ENCODE results near the gene EFNA5. TPM values are rescaled to one million over a fixed set of nuclear protein-coding genes. Genes with fewer than 3 reads are reported as not detected.
"Not testable (repeated sequence)": the region's sequence is repeated elsewhere in the genome, so short reads cannot be mapped to it uniquely, and the experiment has no call there.

The EFNA5 gene
- total and polyA plus RNA-seq, 4 donors, result 0.14 to 0.93 (median 0.54) TPM

DNA sequence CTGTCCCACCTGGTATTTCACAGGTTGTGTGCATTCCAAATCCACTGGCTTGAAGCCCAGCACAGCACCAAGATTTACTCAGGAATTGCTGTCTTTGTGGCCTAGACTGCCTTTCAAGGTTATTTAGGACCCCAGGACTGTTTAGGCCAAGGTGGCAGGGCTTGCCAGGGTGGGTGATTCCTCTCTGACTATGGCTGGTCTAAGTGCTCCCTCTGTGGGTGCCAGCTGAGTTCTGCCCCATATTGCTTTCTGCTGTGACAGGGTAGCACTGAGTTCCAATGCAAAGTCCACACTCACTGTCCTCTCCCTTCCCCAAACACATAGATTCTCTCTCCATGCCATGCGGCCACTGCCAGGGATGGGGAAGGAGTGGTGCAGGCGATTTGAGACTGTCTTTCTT lies 318.2 kb downstream of the EFNA5 start:
- H3K9me3 ChIP-seq (ENCODE audit: control insufficient read depth in 4 of 4, low read length in 3 of 4), result peaks cover 0 to 11% (median 5%) of the 10 kb centered on the region in 4 donors
- TF ChIP-seq JUND (IDR thresholded peaks at IDR 0.05) (no peak), HNF4A (conservative IDR thresholded peaks at IDR 0.05) (no peak), GABPA (IDR thresholded peaks at IDR 0.05 in 1 of 2, conservative IDR thresholded peaks at IDR 0.05 in 1 of 2) (no peak)
- TF ChIP-seq, protein P1, sequence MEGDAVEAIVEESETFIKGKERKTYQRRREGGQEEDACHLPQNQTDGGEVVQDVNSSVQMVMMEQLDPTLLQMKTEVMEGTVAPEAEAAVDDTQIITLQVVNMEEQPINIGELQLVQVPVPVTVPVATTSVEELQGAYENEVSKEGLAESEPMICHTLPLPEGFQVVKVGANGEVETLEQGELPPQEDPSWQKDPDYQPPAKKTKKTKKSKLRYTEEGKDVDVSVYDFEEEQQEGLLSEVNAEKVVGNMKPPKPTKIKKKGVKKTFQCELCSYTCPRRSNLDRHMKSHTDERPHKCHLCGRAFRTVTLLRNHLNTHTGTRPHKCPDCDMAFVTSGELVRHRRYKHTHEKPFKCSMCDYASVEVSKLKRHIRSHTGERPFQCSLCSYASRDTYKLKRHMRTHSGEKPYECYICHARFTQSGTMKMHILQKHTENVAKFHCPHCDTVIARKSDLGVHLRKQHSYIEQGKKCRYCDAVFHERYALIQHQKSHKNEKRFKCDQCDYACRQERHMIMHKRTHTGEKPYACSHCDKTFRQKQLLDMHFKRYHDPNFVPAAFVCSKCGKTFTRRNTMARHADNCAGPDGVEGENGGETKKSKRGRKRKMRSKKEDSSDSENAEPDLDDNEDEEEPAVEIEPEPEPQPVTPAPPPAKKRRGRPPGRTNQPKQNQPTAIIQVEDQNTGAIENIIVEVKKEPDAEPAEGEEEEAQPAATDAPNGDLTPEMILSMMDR (IDR thresholded peaks at IDR 0.05; ENCODE audit: low read depth, low read length, missing input control), result no peak
- TF ChIP-seq, protein P2, sequence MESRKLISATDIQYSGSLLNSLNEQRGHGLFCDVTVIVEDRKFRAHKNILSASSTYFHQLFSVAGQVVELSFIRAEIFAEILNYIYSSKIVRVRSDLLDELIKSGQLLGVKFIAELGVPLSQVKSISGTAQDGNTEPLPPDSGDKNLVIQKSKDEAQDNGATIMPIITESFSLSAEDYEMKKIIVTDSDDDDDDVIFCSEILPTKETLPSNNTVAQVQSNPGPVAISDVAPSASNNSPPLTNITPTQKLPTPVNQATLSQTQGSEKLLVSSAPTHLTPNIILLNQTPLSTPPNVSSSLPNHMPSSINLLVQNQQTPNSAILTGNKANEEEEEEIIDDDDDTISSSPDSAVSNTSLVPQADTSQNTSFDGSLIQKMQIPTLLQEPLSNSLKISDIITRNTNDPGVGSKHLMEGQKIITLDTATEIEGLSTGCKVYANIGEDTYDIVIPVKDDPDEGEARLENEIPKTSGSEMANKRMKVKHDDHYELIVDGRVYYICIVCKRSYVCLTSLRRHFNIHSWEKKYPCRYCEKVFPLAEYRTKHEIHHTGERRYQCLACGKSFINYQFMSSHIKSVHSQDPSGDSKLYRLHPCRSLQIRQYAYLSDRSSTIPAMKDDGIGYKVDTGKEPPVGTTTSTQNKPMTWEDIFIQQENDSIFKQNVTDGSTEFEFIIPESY (IDR thresholded peaks at IDR 0.05), result no peak
- no peaks in the 10 kb centered on the region for H3K4me1 ChIP-seq (ENCODE audit: control insufficient read depth in 4 of 4, insufficient read depth in 4 of 4, low read length in 3 of 4)
- no peaks in the 10 kb centered on the region for H3K36me3 ChIP-seq (ENCODE audit: control insufficient read depth in 4 of 4, insufficient read depth in 3 of 4, low read depth in 1 of 4, low read length in 3 of 4)
- H3K27me3 ChIP-seq (ENCODE audit: control insufficient read depth in 4 of 4, insufficient read depth in 4 of 4, low read length in 3 of 4), result peaks cover 0 to 3% (median 0%) of the 10 kb centered on the region in 4 donors
- no peak overlapping the region for H3K4me3 ChIP-seq (ENCODE audit: low read depth in 1 of 3, low read length in 3 of 3)
- WGBS, result 79% methylated on average over 2 of the region's 2 CpGs
- no peak overlapping the region for H3K27ac ChIP-seq (ENCODE audit: low read depth in 1 of 2, low read length in 2 of 2)
- H3K9ac ChIP-seq (ENCODE audit: low read depth in 1 of 2, low read length in 2 of 2), result no peak overlapping the region
- DNase-seq (ENCODE audit: low spot score), result no peak

DNA sequence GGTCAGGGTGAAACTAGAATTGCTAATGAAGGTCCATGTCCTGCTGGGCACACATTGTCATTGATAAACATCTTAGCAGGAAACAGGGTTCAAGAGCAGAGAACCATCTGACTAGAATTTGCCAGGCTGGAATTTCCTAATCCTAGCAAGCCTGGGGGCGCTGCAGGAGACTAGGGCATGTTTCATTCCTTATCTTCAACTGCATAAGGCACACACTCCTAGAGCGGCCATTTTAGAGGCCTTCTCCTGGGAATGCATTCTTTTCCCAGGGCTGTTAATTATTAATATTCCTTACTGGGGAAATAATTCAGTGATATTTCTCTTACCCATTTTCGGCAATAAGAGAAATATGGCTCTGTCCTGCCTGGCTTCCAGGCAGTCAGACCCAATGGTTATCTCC lies 324.2 kb downstream of the EFNA5 start:
- not testable (repeated sequence) for H3K36me3 ChIP-seq (ENCODE audit: control insufficient read depth in 4 of 4, insufficient read depth in 3 of 4, low read depth in 1 of 4, low read length in 3 of 4); H3K27ac ChIP-seq (ENCODE audit: low read depth in 1 of 2, low read length in 2 of 2); DNase-seq (ENCODE audit: low spot score); H3K9ac ChIP-seq (ENCODE audit: low read depth in 1 of 2, low read length in 2 of 2); H3K4me3 ChIP-seq (ENCODE audit: low read depth in 1 of 3, low read length in 3 of 3); H3K27me3 ChIP-seq (ENCODE audit: control insufficient read depth in 4 of 4, insufficient read depth in 4 of 4, low read length in 3 of 4); H3K4me1 ChIP-seq (ENCODE audit: control insufficient read depth in 4 of 4, insufficient read depth in 4 of 4, low read length in 3 of 4)
- H3K9me3 ChIP-seq (ENCODE audit: control insufficient read depth in 4 of 4, low read length in 3 of 4), result peaks cover 0 to 14% (median 2%) of the 10 kb centered on the region in 4 donors
- 83% methylated on average over 3 of the region's 3 CpGs for WGBS

DNA sequence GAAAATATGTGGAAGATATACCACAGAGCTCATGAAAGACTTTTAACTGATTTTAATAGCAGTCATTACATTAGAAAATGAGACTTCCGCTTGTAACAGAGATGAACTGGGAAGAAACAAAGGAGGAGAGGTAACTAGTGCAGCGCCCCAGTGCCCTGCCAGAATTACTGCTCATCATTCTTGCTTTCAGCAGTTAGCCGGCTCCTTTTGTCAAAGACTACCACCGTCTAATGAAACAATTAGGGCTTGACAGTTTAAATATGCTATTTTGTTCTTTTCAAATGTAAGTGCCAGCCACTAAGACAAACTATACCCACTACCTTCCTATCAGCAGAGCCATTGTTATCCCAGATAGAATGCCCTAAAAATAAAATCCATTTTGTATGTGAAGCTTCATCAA lies 328.4 kb downstream of the EFNA5 start:
- TF ChIP-seq, protein P2 (IDR thresholded peaks at IDR 0.05), result no peak
- TF ChIP-seq, protein P3, sequence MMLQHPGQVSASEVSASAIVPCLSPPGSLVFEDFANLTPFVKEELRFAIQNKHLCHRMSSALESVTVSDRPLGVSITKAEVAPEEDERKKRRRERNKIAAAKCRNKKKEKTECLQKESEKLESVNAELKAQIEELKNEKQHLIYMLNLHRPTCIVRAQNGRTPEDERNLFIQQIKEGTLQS (IDR thresholded peaks at IDR 0.05), result no peak
- TF ChIP-seq RXRA (IDR thresholded peaks at IDR 0.05) (no peak), JUND (IDR thresholded peaks at IDR 0.05) (no peak), TAF1 (conservative IDR thresholded peaks at IDR 0.05) (no peak), FOXA1 (IDR thresholded peaks at IDR 0.05) (no peak), HNF4G (IDR thresholded peaks at IDR 0.05) (no peak), FOXA2 (IDR thresholded peaks at IDR 0.05) (no peak), YY1 (IDR thresholded peaks at IDR 0.05) (no peak), GABPA (IDR thresholded peaks at IDR 0.05 in 1 of 2, conservative IDR thresholded peaks at IDR 0.05 in 1 of 2) (no peak), SP1 (IDR thresholded peaks at IDR 0.05) (no peak)
- TF ChIP-seq, protein P1 (IDR thresholded peaks at IDR 0.05; ENCODE audit: low read depth, low read length, missing input control), result no peak
- TF ChIP-seq, protein P4, sequence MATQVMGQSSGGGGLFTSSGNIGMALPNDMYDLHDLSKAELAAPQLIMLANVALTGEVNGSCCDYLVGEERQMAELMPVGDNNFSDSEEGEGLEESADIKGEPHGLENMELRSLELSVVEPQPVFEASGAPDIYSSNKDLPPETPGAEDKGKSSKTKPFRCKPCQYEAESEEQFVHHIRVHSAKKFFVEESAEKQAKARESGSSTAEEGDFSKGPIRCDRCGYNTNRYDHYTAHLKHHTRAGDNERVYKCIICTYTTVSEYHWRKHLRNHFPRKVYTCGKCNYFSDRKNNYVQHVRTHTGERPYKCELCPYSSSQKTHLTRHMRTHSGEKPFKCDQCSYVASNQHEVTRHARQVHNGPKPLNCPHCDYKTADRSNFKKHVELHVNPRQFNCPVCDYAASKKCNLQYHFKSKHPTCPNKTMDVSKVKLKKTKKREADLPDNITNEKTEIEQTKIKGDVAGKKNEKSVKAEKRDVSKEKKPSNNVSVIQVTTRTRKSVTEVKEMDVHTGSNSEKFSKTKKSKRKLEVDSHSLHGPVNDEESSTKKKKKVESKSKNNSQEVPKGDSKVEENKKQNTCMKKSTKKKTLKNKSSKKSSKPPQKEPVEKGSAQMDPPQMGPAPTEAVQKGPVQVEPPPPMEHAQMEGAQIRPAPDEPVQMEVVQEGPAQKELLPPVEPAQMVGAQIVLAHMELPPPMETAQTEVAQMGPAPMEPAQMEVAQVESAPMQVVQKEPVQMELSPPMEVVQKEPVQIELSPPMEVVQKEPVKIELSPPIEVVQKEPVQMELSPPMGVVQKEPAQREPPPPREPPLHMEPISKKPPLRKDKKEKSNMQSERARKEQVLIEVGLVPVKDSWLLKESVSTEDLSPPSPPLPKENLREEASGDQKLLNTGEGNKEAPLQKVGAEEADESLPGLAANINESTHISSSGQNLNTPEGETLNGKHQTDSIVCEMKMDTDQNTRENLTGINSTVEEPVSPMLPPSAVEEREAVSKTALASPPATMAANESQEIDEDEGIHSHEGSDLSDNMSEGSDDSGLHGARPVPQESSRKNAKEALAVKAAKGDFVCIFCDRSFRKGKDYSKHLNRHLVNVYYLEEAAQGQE (IDR thresholded peaks at IDR 0.05), result no peak
- TF ChIP-seq, protein P5, sequence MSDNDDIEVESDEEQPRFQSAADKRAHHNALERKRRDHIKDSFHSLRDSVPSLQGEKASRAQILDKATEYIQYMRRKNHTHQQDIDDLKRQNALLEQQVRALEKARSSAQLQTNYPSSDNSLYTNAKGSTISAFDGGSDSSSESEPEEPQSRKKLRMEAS (IDR thresholded peaks at IDR 0.05), result no peak
- peaks cover 0 to 13% (median 2%) of the 10 kb centered on the region in 4 donors for H3K9me3 ChIP-seq (ENCODE audit: control insufficient read depth in 4 of 4, low read length in 3 of 4)
- H3K4me1 ChIP-seq (ENCODE audit: control insufficient read depth in 4 of 4, insufficient read depth in 4 of 4, low read length in 3 of 4), result no peaks in the 10 kb centered on the region
- 85% methylated on average over 4 of the region's 4 CpGs for WGBS
- DNase-seq (ENCODE audit: low spot score), result no peak
- no peaks in the 10 kb centered on the region for H3K36me3 ChIP-seq (ENCODE audit: control insufficient read depth in 4 of 4, insufficient read depth in 3 of 4, low read depth in 1 of 4, low read length in 3 of 4)
- H3K27ac ChIP-seq (ENCODE audit: low read depth in 1 of 2, low read length in 2 of 2), result no peak overlapping the region
- no peak overlapping the region for H3K4me3 ChIP-seq (ENCODE audit: low read depth in 1 of 3, low read length in 3 of 3)
- no peak overlapping the region for H3K9ac ChIP-seq (ENCODE audit: low read depth in 1 of 2, low read length in 2 of 2)
- H3K27me3 ChIP-seq (ENCODE audit: control insufficient read depth in 4 of 4, insufficient read depth in 4 of 4, low read length in 3 of 4), result no peaks in the 10 kb centered on the region

Data from liver (tissue), 9 donors.